T-helper 22 cell (primary cell): ENCODE results near the gene MINK1.
"Not testable (repeated sequence)": the region's sequence is repeated elsewhere in the genome, so short reads cannot be mapped to it uniquely, and the experiment has no call there.

ENCODE experiments used
- DNase-seq: peaks from one replicate; pipeline ENCODE4 v3.0.0-alpha.2; 2020; ENCODE audit warnings: low read depth

MINK1 gene

DNA sequence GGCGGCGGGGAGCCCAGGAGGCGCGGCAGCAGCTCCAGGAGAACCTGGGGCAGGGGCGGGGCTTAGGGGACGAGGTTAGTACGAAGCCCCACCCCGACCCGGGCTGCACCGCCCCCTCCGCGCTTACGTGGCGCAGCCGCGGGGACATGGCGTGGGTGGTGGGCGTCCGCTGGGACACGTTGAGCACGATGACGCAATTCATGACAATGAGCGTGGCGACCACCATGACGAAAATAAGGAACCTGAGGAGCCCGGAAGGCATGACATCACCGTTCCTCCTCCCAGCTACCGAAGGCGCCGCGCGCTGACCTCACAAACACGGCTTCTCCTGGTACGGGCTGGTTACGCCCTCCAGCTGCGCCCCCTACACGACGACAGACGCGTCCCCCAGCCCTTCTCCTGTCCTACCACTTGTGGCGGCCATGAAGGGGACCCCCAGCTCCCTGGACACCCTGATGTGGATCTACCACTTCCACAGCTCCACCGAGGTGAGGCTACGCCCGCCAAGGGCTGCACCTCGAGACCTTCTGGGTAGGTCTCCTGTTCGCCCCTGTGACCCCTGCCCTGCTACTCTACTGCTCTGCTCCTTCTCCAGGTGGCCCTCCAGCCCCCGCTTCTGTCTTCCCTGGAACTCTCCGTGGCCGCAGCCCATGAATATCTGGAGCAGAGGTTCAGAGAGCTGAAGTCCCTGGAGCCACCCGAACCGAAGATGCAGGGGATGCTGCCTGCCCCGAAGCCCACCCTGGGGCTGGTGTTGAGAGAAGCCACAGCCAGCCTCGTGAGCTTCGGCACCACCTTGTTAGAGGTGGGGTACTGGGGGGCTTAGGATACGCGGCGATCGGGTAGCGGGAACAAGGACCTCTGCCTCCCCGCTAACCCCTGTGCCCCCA is 66.4 kb downstream of the MINK1 start, which contains the start of gene C17orf107:
C17orf107 (plus strand) TSS at position 196 of the 890 bp plus-strand sequence; CDS start at position 423, 227 bp downstream.
- DNase-seq = peak; percentile 94

DNA sequence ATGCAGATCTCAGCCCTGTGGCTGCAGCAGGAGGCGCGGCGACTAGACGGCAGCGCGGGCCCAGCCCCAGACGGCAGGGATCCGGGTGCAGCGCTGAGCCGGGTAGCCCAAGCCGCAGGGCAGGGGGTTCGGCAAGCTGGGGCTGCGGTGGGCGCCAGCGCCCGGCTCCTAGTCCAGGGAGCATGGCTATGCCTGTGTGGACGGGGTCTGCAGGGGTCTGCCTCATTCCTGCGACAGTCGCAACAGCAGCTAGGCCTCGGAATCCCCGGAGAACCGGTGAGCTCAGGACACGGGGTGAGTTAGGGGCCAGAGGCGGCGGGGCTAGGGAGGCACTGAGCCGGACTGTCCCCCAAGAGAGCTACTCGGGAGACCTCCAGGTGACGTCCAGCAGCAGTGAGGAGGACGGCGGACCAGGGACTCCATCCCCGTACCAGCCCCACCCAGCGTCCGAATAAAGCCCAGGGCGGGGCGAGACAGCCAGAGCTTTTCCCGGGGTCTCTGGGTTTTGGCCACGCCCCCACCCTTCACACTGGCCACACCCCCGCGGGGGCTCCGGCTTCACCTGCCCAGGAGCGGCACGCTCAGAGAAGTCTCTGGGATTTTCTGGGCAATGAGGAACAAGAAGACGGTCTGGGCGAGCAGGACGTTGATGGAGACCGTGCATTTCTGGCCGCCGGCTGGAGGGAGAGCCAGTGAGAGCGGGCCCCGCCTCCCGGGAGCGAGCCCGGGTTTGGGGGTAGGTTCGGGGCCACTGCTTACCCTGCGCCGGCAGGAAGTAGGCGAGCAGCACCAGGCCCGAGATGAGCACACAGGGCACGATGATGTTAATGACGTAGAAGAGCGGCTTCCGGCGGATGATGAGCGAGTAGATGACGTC is 67.3 kb downstream of the MINK1 start:
- peak; percentile 59 for DNase-seq

DNA sequence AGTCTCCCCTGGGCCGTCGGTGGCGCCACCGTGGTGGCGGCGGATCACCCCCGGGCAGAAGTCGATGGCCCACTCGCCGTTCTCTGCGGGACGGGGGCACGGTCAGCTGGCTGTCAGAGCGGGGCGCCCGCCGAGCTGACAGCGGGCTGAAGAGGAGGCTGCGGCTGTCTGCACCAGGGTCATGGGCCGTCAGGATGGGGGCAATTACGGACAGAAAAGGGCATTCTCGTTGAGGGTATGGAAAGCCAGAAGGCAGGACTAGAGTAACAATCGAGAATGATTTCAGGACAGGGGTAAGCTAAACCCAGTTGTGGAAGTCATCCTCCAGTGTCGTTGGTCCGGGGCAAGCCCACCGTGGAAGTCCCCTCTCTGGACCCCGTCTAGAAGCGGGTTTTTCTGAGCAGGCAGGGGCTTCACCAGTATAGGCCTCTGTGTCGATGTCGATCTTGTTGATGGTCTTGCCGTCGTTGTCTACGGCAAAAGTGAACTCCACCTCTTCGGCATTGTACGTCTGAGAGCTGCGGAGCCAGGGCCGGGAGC is 68.0 kb downstream of the MINK1 start:
- no peak for DNase-seq

DNA sequence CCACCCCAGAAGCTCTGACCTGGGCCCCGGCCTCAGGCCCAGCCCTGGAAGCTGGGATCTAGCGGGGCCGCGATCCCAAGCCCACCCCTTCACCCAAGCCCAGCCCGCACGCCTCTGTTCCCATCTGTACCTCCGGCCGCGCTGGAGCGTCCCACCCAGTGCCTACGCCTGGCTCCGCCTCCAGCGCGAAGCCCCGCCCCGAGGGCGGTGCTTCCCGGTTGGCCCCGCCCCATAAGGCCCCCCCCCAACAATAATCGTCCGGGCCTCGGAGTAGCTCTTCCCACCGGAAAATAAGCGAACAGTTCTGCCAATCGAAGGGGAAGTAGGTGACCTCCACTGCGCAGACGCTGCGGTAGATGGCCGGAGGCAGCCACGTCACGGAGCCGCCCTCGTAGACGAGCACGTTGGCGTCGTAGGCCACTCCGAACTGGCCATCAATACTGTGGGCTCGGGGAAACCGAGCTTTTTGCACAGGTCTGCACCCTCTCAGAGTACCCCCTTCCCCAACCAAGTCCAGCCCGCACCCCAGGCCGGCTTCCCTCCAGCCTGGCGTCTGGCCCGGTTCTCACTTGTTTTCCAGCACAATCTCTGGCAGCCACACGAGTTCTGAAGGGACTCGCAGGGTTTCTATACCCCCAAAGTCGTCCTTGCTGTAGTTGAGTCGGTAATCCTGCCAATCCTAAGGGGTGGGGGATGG is 68.7 kb downstream of the MINK1 start:
- no peak for DNase-seq

DNA sequence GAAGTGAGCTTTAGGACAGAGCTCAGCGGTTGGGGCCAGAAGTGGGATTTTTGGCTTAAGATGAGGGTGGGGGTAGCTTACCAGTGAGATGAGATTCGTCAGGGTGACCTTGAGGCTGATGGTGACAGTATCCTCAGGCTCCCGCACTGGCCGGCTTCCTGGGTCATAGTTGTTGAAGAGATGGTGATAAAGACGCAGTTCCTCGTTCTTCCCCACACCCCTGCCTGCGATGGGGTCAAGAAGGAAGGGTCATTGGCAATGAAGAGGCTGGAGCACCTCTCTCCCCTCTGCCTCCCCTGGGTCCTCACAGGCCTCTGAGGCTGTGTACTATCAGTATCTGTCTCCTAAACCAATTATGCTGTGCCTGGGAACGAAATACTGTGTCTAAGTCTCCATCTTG is 69.4 kb downstream of the MINK1 start:
- DNase-seq = no peak

DNA sequence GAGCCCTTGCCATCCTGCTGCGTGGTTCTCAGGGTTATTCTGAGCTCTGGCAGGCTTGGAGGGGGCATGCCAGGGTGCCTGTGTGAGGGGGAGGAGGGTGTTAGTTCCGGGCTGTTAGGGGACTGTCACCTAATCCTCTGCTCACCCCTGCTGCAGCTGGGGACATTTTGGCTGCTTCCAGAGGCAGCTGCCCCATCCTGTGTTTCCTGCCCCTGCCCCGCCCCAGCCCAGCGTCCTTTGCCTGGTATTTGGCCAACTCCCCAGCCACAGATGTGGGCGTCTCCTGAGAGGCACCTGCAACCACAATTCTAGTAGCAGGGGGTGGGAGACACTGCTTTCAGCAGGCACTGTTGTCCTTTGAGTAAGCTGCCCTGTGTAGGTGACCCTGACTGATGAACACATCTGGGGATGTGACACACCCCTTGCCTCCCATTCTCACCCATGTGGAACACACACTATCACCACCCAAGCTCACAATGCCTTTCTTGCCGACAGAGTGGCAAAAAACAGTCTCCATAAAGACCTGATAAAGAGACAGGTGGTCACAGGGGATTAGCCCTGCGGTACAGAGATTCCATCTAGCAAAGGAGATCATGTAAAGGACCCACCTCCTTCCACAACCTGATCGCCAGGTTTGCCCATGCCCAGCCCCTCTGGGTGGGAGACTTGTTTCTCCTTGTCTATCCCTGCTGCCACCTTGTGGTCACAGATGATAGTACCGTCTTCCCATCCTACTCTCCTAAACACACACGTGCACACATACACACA is 70.1 kb downstream of the MINK1 start, which contains the start of gene CHRNE:
CHRNE (minus strand) TSS at position 48 of the 768 bp plus-strand sequence; CDS start at position 13, 35 bp downstream.
- peak; percentile 59 for DNase-seq

DNA sequence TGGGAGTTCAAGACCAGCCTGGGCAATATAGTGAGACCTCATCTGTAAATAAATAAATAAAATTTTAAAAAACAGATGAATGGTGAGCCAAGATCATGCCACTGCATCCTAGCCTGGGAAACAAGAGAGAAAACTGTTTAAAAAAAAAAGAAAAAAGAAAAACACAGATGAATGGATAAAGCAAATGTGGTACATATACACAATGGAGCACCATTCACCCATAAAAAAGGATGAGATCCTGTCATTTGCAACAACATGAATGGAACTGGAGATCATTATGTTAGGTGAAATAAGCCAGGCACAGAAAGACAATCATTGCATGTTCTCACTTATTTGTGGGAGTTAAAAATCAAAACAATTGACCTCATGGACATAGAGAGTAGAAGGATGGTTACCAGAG is 73.5 kb downstream of the MINK1 start:
- DNase-seq = not testable (repeated sequence)

DNA sequence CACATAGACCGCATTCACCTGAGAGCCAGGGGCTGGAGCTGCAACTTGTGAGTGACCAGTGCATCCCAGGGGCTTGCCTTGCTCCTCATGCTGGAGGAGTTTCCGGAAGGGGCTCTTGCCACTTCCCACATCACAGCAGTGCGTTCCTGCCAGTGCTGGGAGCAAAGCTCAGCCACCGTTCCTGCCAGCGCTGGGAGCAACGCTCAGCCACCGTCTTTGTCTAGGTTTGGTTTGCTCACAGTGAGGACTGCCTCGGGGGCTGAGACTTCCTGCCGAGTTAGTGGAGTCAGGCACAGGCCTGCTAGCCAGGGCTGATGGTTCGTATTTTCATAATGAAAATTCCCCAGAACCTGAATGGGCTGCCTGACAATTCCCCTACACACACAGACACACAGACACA is 75.2 kb downstream of the MINK1 start:
- DNase-seq = no peak

DNA sequence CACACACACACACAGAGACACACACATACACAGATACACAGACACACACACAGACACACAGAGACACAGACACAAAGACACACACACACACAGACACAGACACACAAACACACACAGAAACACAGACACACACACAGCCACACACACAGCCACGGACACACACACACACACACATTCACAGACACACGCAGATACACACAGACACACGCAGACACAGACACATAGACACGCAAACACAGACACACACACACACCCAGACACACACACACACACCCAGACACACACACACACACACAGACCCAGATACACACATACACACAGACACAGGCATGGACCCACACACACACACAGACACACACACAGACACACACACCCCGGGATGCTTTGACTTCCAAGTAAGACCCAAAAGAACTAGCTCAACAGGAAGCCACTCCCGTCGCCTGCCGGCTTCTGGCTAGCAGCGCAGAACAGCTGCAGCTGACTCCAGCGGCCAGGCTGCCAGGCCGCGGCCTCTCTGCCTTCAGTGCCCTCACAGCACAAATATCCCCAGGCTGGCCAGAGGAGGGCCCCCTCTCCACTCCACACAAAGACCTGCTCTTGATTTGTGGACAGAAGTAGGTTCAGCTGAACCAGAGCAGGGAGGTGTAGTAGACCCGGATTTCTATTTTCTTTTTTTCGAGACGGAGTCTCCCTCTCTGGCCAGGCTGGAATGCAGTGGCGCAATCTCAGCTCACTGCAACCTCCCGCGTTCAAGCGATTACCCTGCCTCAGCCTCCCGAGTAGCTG is 75.8 kb downstream of the MINK1 start:
- DNase-seq = peak; percentile 41

DNA sequence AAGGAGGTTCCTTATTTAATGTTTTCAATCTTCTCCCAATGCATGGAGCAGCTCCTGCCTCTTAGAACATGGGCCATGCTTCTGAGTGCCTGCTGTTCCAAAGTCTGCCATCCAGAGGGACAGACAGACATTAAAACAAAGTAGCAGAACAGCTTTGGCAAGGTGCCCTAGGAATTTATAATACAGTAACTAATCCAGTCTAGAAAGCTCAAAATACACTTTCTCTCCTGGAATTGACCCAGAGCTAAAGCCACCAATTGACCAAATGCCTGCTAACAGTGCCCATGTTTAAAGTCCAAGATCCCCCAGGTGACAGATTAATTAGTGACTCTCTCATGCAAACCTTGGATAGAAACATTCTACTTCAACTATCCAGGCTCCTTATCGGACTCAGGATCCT is 80.9 kb downstream of the MINK1 start:
- DNase-seq = no peak

DNA sequence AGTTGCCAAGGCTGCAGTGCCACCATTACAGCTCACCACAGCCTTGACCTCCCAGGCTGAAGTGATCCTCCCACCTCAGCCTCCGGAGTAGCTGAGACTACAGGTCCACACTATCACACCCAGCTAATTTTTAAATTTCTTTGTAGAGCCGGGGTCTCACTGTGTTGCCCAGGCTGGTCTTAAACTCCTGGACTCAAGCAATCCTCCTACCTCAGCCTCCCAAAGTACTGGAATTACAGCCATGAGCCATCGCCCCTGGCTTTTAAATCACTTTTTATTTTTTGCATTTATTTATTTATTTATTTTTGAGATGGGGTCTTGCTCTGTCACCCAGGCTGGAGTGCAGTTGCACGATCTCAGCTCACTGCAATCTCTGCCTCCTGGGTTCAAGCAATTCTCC is 81.4 kb downstream of the MINK1 start:
- DNase-seq = not testable (repeated sequence)

DNA sequence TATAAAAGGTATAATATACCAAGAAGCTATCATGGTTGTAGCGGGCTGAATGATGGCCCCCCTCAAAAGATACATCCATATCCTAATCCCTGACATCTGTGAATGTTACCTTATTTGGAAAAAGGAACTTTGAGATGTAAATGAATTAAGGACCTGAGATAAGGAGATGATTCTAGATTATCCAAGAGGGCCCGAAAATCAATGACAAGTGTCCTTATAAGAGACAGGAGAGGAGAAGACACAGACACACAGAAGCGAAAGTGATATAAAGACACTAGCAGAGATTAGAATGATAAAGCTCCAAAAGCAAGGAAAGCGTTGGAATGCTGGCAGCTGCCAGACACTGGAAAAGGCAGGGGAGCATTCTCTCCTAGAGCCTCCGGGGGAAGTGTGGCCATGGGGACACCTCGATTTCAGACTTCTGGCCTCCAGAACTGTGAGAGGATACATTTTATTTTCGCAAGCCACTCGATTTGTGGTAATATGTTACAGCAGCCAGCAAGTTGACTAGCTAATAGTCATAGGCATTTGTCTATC is 86.4 kb downstream of the MINK1 start:
- no peak for DNase-seq

DNA sequence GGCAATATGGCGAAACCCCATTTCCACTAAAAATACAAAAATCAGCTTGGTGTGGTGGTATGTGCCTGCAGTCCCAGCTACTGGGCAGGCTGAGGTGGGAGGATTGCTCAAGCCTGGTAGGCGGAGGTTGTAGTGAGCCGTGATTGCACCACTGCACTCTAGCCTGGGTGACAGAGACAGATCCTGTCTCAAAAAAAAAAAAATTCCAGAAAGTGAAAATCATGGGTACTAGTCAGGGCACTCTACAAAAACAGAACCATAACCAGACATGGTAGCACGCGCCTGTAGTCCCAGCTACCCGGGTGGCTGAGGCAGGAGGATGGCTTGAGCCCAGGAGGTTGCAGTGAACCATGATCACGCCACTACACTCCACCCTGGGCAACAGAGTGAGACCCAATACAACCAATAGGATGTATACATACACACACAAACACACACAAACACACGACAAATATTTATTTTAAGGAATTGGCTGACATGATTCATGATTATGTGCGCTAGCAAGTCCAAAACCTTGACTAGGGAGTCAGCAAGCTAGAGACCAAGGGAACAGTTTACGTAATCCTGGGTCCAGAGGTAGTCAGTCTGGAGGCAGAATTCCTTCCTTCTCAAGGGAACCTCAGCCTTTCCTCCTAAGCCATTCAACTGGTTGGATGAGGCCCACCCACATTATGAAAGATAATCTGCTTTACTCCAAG is 87.4 kb downstream of the MINK1 start:
- no peak for DNase-seq

DNA sequence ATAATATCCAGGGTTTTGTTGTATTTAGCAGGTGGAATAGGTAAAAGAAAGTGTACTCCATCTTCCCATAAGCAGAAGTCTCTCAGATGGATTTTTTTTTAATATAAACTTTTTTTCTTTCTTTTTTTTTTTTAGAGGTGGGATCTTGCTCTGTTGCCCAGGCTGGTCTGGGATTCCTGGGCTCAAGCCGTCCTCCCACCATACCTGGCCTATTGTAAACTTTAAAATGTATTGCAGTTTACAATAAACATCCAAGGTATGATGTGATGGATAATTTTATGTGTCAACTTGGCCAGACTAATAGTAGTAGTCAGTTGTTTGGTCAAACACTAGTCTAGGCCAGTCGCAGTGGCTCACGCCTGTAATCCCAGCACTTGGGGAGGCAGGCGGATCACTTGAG is 88.2 kb downstream of the MINK1 start:
- DNase-seq = no peak

DNA sequence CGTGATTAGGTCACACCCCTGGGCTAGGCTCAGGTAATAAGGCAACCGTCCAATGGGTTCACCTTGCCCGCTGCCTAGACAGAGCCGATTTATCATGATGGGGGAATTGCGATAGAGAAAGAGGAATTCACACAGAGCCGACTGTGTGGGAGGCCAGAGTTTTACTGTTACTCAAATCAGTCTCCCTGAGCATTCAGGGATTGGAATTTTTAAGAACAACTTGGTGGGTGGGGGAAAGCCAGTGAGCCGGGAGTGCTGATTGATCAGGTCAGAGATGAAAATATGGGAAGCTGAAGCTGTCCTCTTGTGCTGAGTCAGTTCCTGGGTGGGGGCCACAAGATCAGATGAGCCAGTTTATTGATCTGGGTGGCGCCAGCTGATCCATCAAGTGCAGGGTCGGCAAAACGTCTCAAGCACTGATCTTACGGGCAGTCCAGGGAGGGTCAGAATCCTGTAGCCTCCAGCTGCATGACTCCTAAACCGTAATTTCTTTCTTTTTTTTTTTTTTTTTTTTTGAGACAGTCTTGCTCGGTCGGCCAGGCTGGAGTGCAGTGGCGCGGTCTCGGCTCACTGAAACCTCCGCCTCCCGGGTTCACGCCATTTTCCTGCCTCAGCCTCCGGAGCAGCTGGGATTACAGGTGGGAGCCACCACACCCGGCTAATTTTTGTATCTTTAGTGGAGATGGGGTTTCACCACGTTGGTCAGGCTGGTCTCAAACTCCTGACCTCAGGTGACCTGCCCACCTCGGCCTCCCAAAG is 93.6 kb downstream of the MINK1 start:
- not testable (repeated sequence) for DNase-seq

DNA sequence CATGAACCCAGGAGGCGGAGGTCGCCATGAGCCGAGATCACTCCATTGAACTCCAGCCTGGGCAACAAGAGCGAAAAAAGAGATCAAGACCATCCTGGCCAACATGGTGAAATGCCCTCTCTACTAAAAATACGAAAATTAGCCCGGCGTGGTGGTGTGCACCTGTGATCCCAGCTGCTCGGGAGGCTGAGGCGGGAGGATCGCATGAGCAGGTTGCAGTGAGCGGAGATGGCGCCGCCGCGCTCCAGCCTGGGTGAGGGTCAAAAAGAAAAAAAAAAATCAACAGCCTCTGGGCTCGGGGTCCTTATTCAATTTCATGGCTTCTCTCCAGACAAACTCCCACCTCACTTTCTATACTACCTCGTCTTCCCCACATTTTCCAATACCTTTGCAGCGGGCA is 95.7 kb downstream of the MINK1 start:
- DNase-seq = no peak

DNA sequence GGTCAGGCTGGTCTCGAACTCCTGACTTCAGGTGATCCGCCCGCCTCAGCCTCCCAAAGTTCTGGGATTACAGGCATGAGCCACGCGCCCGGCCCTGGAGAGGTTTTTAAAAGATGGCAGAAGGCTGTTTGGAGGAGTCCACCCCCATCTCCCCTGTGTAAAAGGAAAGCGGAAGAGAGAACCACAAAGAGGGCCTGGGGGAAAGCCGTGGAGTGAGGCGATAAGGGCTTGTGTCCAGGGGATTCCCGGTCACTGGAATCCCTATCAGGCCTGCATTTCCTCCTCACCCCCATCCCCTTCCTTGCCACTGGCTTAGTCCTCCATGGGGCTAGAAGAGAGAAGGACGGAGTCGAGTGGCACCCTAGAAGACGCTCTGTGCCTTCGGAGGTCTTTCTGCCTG is 98.8 kb downstream of the MINK1 start, which contains the start of gene GP1BA:
GP1BA (plus strand) TSS at position 315 of the 400 bp plus-strand sequence. CDS start 328 bp downstream, outside the sequence.
- DNase-seq = no peak

DNA sequence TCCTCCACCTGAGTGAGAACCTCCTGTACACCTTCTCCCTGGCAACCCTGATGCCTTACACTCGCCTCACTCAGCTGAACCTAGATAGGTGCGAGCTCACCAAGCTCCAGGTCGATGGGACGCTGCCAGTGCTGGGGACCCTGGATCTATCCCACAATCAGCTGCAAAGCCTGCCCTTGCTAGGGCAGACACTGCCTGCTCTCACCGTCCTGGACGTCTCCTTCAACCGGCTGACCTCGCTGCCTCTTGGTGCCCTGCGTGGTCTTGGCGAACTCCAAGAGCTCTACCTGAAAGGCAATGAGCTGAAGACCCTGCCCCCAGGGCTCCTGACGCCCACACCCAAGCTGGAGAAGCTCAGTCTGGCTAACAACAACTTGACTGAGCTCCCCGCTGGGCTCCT is 99.6 kb downstream of the MINK1 start:
- no peak for DNase-seq
